ENCODE results near the gene TNFRSF11A. TPM values are rescaled to one million over a fixed set of nuclear protein-coding genes. Genes with fewer than 3 reads are reported as not detected.

TNFRSF11A gene
- total and polyA plus RNA-seq, 2 donors (not counting 1 experiment from before 2014, with no cell fraction given): 0.01 to 1.7 TPM

DNA sequence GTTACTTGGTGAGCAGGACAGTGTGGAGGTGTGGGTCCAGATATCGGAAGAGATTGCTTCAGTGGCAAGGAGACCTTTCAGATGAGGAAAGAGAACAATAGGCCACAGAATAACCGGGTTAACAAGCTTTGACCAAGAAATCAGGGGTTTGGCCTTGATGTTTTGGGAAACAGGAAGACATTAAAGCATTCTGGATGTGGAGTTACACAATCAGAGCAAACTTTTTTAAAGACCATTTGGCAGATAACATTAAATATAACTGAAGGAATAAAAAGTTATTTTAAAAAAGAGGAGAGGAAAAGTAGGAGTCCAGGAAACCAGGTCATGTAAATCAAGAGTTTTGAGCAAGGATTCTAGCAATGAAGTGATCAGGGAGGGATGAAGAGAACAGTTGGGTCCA, 35.7 kb downstream of the TNFRSF11A start:
- H3K9me3 Mint-ChIP-seq (ENCODE audit: insufficient read depth): no peaks in the 10 kb centered on the region

DNA sequence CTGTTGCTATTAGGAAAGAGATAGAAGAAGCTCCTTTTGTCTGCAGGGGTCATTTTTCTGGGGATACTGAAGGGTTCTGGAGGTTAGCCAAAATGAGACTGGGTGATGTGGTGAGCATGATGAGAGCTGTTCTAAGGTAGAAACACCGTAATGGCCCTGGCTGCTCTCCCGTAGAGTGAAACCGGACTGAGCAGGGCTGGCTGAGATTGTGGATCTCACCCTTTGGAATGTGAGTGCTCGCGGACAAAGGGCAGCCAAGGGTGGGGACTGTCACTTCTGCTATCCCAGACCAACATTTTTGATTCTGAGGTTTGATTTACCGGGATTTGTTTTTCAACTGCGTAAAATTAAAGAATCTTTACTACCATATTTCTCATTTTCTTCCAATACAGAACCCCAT, 36.2 kb downstream of the TNFRSF11A start:
- Histone ChIP-seq H3K79me2 (ENCODE audit: control insufficient read depth, insufficient read depth, low read length) (no peaks in the 10 kb centered on the region), H3K4me1 (ENCODE audit: control insufficient read depth in 2 of 2, insufficient read depth in 2 of 2, low read length in 2 of 2) (no peaks in the 10 kb centered on the region), H3K4me2 (replicated peaks; ENCODE audit: low read depth, low read length, poor library complexity, severe bottlenecking) (no peak overlapping the region), H3K27me3 (replicated peaks in 1 of 4; ENCODE audit: control extremely low read depth in 1 of 4, control insufficient read depth in 3 of 4, insufficient read depth in 4 of 4, low read length in 3 of 4) (no peaks in the 10 kb centered on the region), H2AFZ (ENCODE audit: insufficient read depth, low read depth, low read length, poor library complexity, severe bottlenecking) (no peak overlapping the region), H3K9me3 (ENCODE audit: control extremely low read depth in 1 of 3, control insufficient read depth in 2 of 3, insufficient read depth in 1 of 3, low read length in 2 of 3) (no peaks in the 10 kb centered on the region), H4K20me1 (ENCODE audit: control insufficient read depth, insufficient read depth, low read length, poor library complexity, severe bottlenecking) (no peaks in the 10 kb centered on the region), H3K4me3 (ENCODE audit: control extremely low read depth in 1 of 5, extremely low read depth in 1 of 5, insufficient read depth in 1 of 5, low read depth in 2 of 5, low read length in 4 of 5) (no peak overlapping the region), H3K27ac (ENCODE audit: low read length in 2 of 2) (no peak overlapping the region), H3K36me3 (replicated peaks in 1 of 2; ENCODE audit: control extremely low read depth in 1 of 2, control insufficient read depth in 1 of 2, extremely low read depth in 1 of 2, insufficient read depth in 2 of 2, low read length in 1 of 2) (no peaks in the 10 kb centered on the region), H3K9ac (ENCODE audit: low read length) (no peak overlapping the region)
- DNase-seq: no peak
- Mint-ChIP-seq H3K4me3 (no peak overlapping the region), H3K27ac (no peak overlapping the region), H3K9me3 (ENCODE audit: insufficient read depth) (no peaks in the 10 kb centered on the region), H3K4me1 (no peaks in the 10 kb centered on the region), H3K27me3 (peaks cover 6% of the 10 kb centered on the region)
- TF ChIP-seq, protein P1, sequence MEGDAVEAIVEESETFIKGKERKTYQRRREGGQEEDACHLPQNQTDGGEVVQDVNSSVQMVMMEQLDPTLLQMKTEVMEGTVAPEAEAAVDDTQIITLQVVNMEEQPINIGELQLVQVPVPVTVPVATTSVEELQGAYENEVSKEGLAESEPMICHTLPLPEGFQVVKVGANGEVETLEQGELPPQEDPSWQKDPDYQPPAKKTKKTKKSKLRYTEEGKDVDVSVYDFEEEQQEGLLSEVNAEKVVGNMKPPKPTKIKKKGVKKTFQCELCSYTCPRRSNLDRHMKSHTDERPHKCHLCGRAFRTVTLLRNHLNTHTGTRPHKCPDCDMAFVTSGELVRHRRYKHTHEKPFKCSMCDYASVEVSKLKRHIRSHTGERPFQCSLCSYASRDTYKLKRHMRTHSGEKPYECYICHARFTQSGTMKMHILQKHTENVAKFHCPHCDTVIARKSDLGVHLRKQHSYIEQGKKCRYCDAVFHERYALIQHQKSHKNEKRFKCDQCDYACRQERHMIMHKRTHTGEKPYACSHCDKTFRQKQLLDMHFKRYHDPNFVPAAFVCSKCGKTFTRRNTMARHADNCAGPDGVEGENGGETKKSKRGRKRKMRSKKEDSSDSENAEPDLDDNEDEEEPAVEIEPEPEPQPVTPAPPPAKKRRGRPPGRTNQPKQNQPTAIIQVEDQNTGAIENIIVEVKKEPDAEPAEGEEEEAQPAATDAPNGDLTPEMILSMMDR (IDR thresholded peaks at IDR 0.05): no peak
- no peak for TF ChIP-seq EZH2 (IDR thresholded peaks at IDR 0.05; ENCODE audit: borderline replicate concordance, insufficient read depth, low read depth, low read length, poor library complexity, severe bottlenecking)
- ChIA-PET CTCF (no interaction called here), POLR2A (no interaction called here)
- ATAC-seq (ENCODE audit: low read depth): no peak
- intact Hi-C loops (cut with micrococcal nuclease): no loop called here
- WGBS (ENCODE audit: insufficient coverage): 83% methylated on average over 6 of the region's 7 CpGs

More for the DNA sequence above, 35.7 kb downstream of the TNFRSF11A start:
- TF ChIP-seq, protein P1 (IDR thresholded peaks at IDR 0.05): no peak
- TF ChIP-seq EZH2 (IDR thresholded peaks at IDR 0.05; ENCODE audit: borderline replicate concordance, insufficient read depth, low read depth, low read length, poor library complexity, severe bottlenecking): no peak
- no peaks in the 10 kb centered on the region for H3K4me1 ChIP-seq (ENCODE audit: control insufficient read depth in 2 of 2, insufficient read depth in 2 of 2, low read length in 2 of 2)
- no peak overlapping the region for H3K4me2 ChIP-seq (replicated peaks; ENCODE audit: low read depth, low read length, poor library complexity, severe bottlenecking)
- H3K4me1 Mint-ChIP-seq: no peaks in the 10 kb centered on the region
- POLR2A ChIA-PET: no interaction called here
- CTCF ChIA-PET: no interaction called here
- H3K9me3 ChIP-seq (ENCODE audit: control extremely low read depth in 1 of 3, control insufficient read depth in 2 of 3, insufficient read depth in 1 of 3, low read length in 2 of 3): no peaks in the 10 kb centered on the region
- no peak overlapping the region for H3K4me3 Mint-ChIP-seq
- no peak overlapping the region for H3K9ac ChIP-seq (ENCODE audit: low read length)
- no peak overlapping the region for H2AFZ ChIP-seq (ENCODE audit: insufficient read depth, low read depth, low read length, poor library complexity, severe bottlenecking)
- no peak overlapping the region for H3K27ac Mint-ChIP-seq
- ATAC-seq (ENCODE audit: low read depth) (no peak), DNase-seq (no peak)
- intact Hi-C loops (cut with micrococcal nuclease): no loop called here
- no peak overlapping the region for H3K27ac ChIP-seq (ENCODE audit: low read length in 2 of 2)
- no peaks in the 10 kb centered on the region for H3K36me3 ChIP-seq (replicated peaks in 1 of 2; ENCODE audit: control extremely low read depth in 1 of 2, control insufficient read depth in 1 of 2, extremely low read depth in 1 of 2, insufficient read depth in 2 of 2, low read length in 1 of 2)
- H4K20me1 ChIP-seq (ENCODE audit: control insufficient read depth, insufficient read depth, low read length, poor library complexity, severe bottlenecking): no peaks in the 10 kb centered on the region
- peaks cover 6% of the 10 kb centered on the region for H3K27me3 Mint-ChIP-seq
- no peaks in the 10 kb centered on the region for H3K27me3 ChIP-seq (replicated peaks in 1 of 4; ENCODE audit: control extremely low read depth in 1 of 4, control insufficient read depth in 3 of 4, insufficient read depth in 4 of 4, low read length in 3 of 4)
- no CpG with 5 or more reads among the region's 2 CpGs for whole genome bisulfite sequencing (ENCODE audit: insufficient coverage)
- no peaks in the 10 kb centered on the region for H3K79me2 ChIP-seq (ENCODE audit: control insufficient read depth, insufficient read depth, low read length)
- no peak overlapping the region for H3K4me3 ChIP-seq (ENCODE audit: control extremely low read depth in 1 of 5, extremely low read depth in 1 of 5, insufficient read depth in 1 of 5, low read depth in 2 of 5, low read length in 4 of 5)

All from B cell (primary cell).